Trophoblast cell (in vitro differentiated cells and primary cell): ENCODE results near the gene ZNF331.
"Not testable (repeated sequence)": the region's sequence is repeated elsewhere in the genome, so short reads cannot be mapped to it uniquely, and the experiment has no call there.

Experiments used
- DNase-seq, 2 donors: peaks; one replicate each; pipeline ENCODE4 v3.0.0-alpha.2; 2016
- H2AFZ ChIP-seq: 2 replicates; pipeline ENCODE4 v1.6.1; 2013; ENCODE audit warnings: low read length, moderate library complexity, mild to moderate bottlenecking; ENCODE audit not compliant: insufficient read depth, poor library complexity
- H2AK5ac ChIP-seq: 2 replicates; pipeline ENCODE4 v1.6.1; 2013; ENCODE audit warnings: mild to moderate bottlenecking, low read length
- H2BK120ac ChIP-seq: 2 replicates; pipeline ENCODE4 v1.6.1; 2013; ENCODE audit warnings: low read length, mild to moderate bottlenecking, moderate library complexity; ENCODE audit not compliant: insufficient read depth, poor library complexity
- H2BK12ac ChIP-seq: 2 replicates; pipeline ENCODE4 v1.6.1; 2013; ENCODE audit warnings: mild to moderate bottlenecking, low read length, moderate library complexity
- H2BK5ac ChIP-seq: 2 replicates; pipeline ENCODE4 v1.6.1; 2013; ENCODE audit warnings: low read length, low read depth, moderate library complexity, mild to moderate bottlenecking; ENCODE audit not compliant: poor library complexity
- H3K14ac ChIP-seq: 2 replicates; pipeline ENCODE4 v1.6.1; 2013; ENCODE audit warnings: mild to moderate bottlenecking, low read length
- H3K18ac ChIP-seq: 2 replicates; pipeline ENCODE4 v1.6.1; 2013; ENCODE audit warnings: mild to moderate bottlenecking, low read length
- H3K23ac ChIP-seq: 2 replicates; pipeline ENCODE4 v1.6.1; 2013; ENCODE audit warnings: low read length
- H3K27ac ChIP-seq: 2 replicates; pipeline ENCODE4 v1.5.1; 2013; ENCODE audit warnings: low read depth, mild to moderate bottlenecking, inconsistent platforms, low read length, moderate library complexity
- H3K27me3 ChIP-seq: 2 replicates; pipeline ENCODE4 v1.6.1; 2013; ENCODE audit warnings: inconsistent platforms, mild to moderate bottlenecking, low read length, moderate library complexity; ENCODE audit not compliant: insufficient read depth
- H3K36me3 ChIP-seq, 2 experiments: 1 replicate in 1 of 2; 2 replicates in 1 of 2; pipeline ENCODE4 v1.6.1; 2013; ENCODE audit warnings: low read length in 2 of 2, mild to moderate bottlenecking in 2 of 2, moderate library complexity in 1 of 2; ENCODE audit not compliant: insufficient read depth in 2 of 2, control insufficient read depth in 1 of 2
- H3K4ac ChIP-seq: 2 replicates; pipeline ENCODE4 v1.6.1; 2013; ENCODE audit warnings: low read depth, mild to moderate bottlenecking, low read length, moderate library complexity
- H3K4me1 ChIP-seq, 2 experiments: 1 replicate in 1 of 2; 2 replicates in 1 of 2; pipeline ENCODE4 v1.6.1; 2013; ENCODE audit warnings: low read length in 2 of 2, mild to moderate bottlenecking in 2 of 2, moderate library complexity in 1 of 2; ENCODE audit not compliant: insufficient read depth in 2 of 2, control insufficient read depth in 1 of 2
- H3K4me2 ChIP-seq: 2 replicates; pipeline ENCODE4 v1.6.1; 2013; ENCODE audit warnings: inconsistent platforms, mild to moderate bottlenecking, low read length, moderate library complexity
- H3K4me3 ChIP-seq: 2 replicates; pipeline ENCODE4 v1.5.1; 2013; ENCODE audit warnings: mild to moderate bottlenecking, low read depth, low read length, inconsistent platforms
- H3K79me1 ChIP-seq: one replicate; pipeline ENCODE4 v1.6.1; 2013; ENCODE audit warnings: low read length
- H3K79me2 ChIP-seq: 2 replicates; pipeline ENCODE4 v1.6.1; 2013; ENCODE audit warnings: low read length, mild to moderate bottlenecking; ENCODE audit not compliant: control insufficient read depth, insufficient read depth, poor library complexity
- H3K9ac ChIP-seq: 2 replicates; pipeline ENCODE4 v1.6.1; 2013; ENCODE audit warnings: mild to moderate bottlenecking, low read length
- H3K9me3 ChIP-seq: 2 replicates; pipeline ENCODE4 v1.6.1; 2013; ENCODE audit warnings: low read depth, mild to moderate bottlenecking, control low read depth, inconsistent platforms, low read length; ENCODE audit not compliant: insufficient read depth
- H4K12ac ChIP-seq: 2 replicates; pipeline ENCODE4 v1.6.1; 2013; ENCODE audit warnings: low read depth, mild to moderate bottlenecking, low read length, moderate library complexity
- H4K8ac ChIP-seq: 2 replicates; pipeline ENCODE4 v1.6.1; 2013; ENCODE audit warnings: low read depth, mild to moderate bottlenecking, low read length, moderate library complexity
- H4K91ac ChIP-seq: one replicate; pipeline ENCODE4 v1.6.1; 2013; ENCODE audit warnings: low read depth, mild to moderate bottlenecking, low read length, moderate library complexity
- WGBS: extraction: QIAGEN DNeasy Blood & Tissue Kit; methylation state at CpG from one replicate; pipeline ENCODE4 v1.1.7; 2013; ENCODE audit warnings: missing lambda C conversion rate; ENCODE audit not compliant: insufficient read length, insufficient coverage; ENCODE audit errors: extremely low coverage; 5-methylcytosine and 5-hydroxymethylcytosine counted together

Gene ZNF331

DNA sequence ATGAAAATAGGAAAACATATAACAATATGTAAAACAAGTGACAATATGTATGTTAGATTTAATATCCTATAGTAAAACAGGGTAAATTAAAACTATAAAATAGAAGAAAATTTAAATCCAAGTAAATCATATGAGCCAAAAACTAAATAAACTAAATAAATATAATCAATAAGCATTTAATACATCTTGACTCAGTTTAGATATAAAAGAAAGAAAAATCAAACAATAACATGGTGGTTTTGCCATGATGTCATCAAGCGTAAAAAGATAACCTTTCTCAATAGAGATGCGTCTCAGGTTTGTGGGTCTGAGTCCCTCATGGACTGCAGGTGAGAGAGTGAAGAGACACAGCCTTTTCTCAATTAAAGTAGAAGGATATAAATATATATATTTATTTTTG lies 26.6 kb upstream of the ZNF331 start:
- H3K9ac ChIP-seq = no peak overlapping the region
- no peak overlapping the region for H4K12ac ChIP-seq
- no peaks in the 10 kb centered on the region for H3K27me3 ChIP-seq
- no peak overlapping the region for H3K14ac ChIP-seq
- DNase-seq = no peak
- no peaks in the 10 kb centered on the region for H3K36me3 ChIP-seq
- H3K23ac ChIP-seq = no peak overlapping the region
- no peak overlapping the region for H3K4me3 ChIP-seq
- no peak overlapping the region for H4K8ac ChIP-seq
- no peak overlapping the region for H3K27ac ChIP-seq
- no CpG with 5 or more reads among the region's 2 CpGs for WGBS
- no peak overlapping the region for H2BK120ac ChIP-seq
- no peak overlapping the region for H2BK5ac ChIP-seq
- H2AK5ac ChIP-seq = no peak overlapping the region
- H3K4ac ChIP-seq = no peak overlapping the region
- H3K79me1 ChIP-seq = no peaks in the 10 kb centered on the region
- no peak overlapping the region for H2BK12ac ChIP-seq
- peaks cover 0 to 3% of the 10 kb centered on the region in 2 experiments for H3K4me1 ChIP-seq
- H3K79me2 ChIP-seq = no peaks in the 10 kb centered on the region
- no peak overlapping the region for H3K18ac ChIP-seq
- H4K91ac ChIP-seq = no peak overlapping the region
- no peak overlapping the region for H2AFZ ChIP-seq
- H3K9me3 ChIP-seq = peaks cover 1% of the 10 kb centered on the region
- no peak overlapping the region for H3K4me2 ChIP-seq

- H2BK12ac ChIP-seq = no peak overlapping the region
- H3K27me3 ChIP-seq = no peaks in the 10 kb centered on the region
- no peak overlapping the region for H4K12ac ChIP-seq
- no peak overlapping the region for H3K4me3 ChIP-seq
- H4K8ac ChIP-seq = no peak overlapping the region
- DNase-seq = peak; percentile 71 to 89
- H3K9ac ChIP-seq = no peak overlapping the region
- no peak overlapping the region for H2AK5ac ChIP-seq
- no peak overlapping the region for H2BK5ac ChIP-seq
- no peak overlapping the region for H3K4me2 ChIP-seq
- H3K79me1 ChIP-seq = no peaks in the 10 kb centered on the region
- no peak overlapping the region for H3K18ac ChIP-seq
- no peak overlapping the region for H3K27ac ChIP-seq
- H3K9me3 ChIP-seq = peaks cover 1% of the 10 kb centered on the region
- no peak overlapping the region for H3K23ac ChIP-seq
- no peak overlapping the region for H2BK120ac ChIP-seq
- no peaks in the 10 kb centered on the region for H3K36me3 ChIP-seq
- no CpG with 5 or more reads among the region's 11 CpGs for WGBS
- no peak overlapping the region for H4K91ac ChIP-seq
- no peak overlapping the region for H3K4ac ChIP-seq
- no peak overlapping the region for H3K14ac ChIP-seq
- H2AFZ ChIP-seq = no peak overlapping the region
- H3K4me1 ChIP-seq = peaks cover 0 to 3% of the 10 kb centered on the region in 2 experiments
- H3K79me2 ChIP-seq = no peaks in the 10 kb centered on the region
Observed at GRCh38 chr19:53511933-53512374, 26.0 kb upstream of the ZNF331 start.

DNA sequence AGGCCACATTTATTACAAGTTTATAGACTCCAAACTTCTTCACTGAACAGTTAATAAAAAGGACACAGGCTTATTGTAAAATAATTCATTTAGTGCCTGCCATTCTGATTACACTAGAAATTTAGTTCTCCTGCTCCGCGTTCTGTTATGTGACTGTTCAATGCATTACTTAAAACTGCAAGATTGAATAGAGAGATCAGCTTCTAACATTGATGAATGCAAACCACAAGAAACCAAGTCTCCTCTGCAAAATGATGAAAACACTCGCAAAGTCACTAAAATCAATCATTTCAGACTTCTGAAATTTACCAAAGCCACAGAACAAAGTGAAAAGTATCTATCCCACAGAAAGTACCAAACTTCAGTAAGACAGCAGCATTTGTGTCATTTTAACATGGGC lies 22.9 kb upstream of the ZNF331 start:
- H3K9ac ChIP-seq, H2BK12ac ChIP-seq, H3K4me1 ChIP-seq, H3K27me3 ChIP-seq, H4K8ac ChIP-seq, H3K79me2 ChIP-seq, H2BK120ac ChIP-seq, H3K9me3 ChIP-seq, DNase-seq, H3K36me3 ChIP-seq, H4K91ac ChIP-seq, H3K23ac ChIP-seq, H2BK5ac ChIP-seq, H3K27ac ChIP-seq, H3K14ac ChIP-seq, H3K18ac ChIP-seq, H2AFZ ChIP-seq, H4K12ac ChIP-seq, H3K4me2 ChIP-seq, H3K4ac ChIP-seq, H2AK5ac ChIP-seq, H3K79me1 ChIP-seq, H3K4me3 ChIP-seq: not testable (repeated sequence)
- no CpG with 5 or more reads among the region's 3 CpGs for WGBS

GRCh38 chr19:53517114-53517741 lies 20.7 kb upstream of the ZNF331 start:
- no peaks in the 10 kb centered on the region for H3K9me3 ChIP-seq
- no peak overlapping the region for H3K4me3 ChIP-seq
- H3K27ac ChIP-seq = no peak overlapping the region
- no peak overlapping the region for H2BK120ac ChIP-seq
- H4K12ac ChIP-seq = no peak overlapping the region
- no peak overlapping the region for H2BK12ac ChIP-seq
- no peak overlapping the region for H2BK5ac ChIP-seq
- H2AK5ac ChIP-seq = no peak overlapping the region
- H3K4me1 ChIP-seq = peaks cover 4 to 9% of the 10 kb centered on the region in 2 experiments
- no peaks in the 10 kb centered on the region for H3K36me3 ChIP-seq
- no peak overlapping the region for H2AFZ ChIP-seq
- DNase-seq = no peak
- no peaks in the 10 kb centered on the region for H3K27me3 ChIP-seq
- no peak overlapping the region for H3K4ac ChIP-seq
- no peak overlapping the region for H3K14ac ChIP-seq
- no CpG with 5 or more reads among the region's 5 CpGs for WGBS
- H4K8ac ChIP-seq = no peak overlapping the region
- H3K79me2 ChIP-seq = peaks cover 4% of the 10 kb centered on the region
- no peak overlapping the region for H3K9ac ChIP-seq
- no peak overlapping the region for H4K91ac ChIP-seq
- H3K79me1 ChIP-seq = peaks cover 4% of the 10 kb centered on the region
- no peak overlapping the region for H3K4me2 ChIP-seq
- no peak overlapping the region for H3K18ac ChIP-seq
- H3K23ac ChIP-seq = no peak overlapping the region
